GM10266 (cell line): Measurements from ENCODE around the gene ZNF865.

ENCODE experiments used
- DNase-seq: peaks from one replicate; pipeline ENCODE4 v3.0.0; 2012; ENCODE audit errors: extremely low spot score
- TF ChIP-seq, protein P1 (sequence below): IDR thresholded peaks from 2 replicates; pipeline ENCODE4 v1.5.1; 2012; ENCODE audit warnings: mild to moderate bottlenecking, low read depth; ENCODE audit not compliant: control insufficient read depth, insufficient read depth; ENCODE audit errors: missing control alignments

ZNF865 gene

DNA sequence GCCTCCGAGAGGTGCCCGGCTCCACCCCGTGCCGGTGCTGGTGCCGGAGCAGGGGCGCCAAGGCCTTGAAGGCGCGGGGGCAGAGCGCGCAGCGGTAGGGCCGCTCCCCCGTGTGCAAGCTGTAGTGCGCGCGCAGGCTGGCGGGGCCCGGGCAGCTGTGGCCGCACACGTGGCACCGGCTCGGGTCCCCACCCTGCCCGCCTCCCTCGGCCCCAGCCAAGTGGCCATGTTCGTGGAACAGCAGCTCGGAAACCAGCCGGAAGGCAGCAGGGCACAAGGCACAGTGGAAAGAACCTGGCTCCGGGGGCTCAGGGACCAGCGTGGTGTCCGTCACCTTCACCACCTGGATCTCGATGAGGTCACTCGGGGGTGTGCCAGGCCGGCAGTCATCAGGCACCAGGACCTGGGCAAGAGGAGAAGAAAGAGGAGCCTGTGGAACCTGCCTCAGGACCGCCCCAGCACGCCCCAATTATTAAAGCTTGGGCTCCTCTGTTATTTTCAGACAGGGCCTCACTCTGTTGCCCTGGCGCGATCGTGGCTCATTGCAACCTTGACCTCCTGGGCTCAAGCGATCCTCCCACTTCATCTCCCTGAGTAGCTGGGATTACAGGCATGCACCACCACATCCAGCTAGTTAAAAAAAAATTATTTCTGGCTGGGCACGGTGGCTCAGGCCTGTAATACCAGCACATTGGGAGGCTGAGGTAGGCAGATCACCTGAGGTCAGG is 17.0 kb downstream of the ZNF865 start:
- TF ChIP-seq, protein P1, sequence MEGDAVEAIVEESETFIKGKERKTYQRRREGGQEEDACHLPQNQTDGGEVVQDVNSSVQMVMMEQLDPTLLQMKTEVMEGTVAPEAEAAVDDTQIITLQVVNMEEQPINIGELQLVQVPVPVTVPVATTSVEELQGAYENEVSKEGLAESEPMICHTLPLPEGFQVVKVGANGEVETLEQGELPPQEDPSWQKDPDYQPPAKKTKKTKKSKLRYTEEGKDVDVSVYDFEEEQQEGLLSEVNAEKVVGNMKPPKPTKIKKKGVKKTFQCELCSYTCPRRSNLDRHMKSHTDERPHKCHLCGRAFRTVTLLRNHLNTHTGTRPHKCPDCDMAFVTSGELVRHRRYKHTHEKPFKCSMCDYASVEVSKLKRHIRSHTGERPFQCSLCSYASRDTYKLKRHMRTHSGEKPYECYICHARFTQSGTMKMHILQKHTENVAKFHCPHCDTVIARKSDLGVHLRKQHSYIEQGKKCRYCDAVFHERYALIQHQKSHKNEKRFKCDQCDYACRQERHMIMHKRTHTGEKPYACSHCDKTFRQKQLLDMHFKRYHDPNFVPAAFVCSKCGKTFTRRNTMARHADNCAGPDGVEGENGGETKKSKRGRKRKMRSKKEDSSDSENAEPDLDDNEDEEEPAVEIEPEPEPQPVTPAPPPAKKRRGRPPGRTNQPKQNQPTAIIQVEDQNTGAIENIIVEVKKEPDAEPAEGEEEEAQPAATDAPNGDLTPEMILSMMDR = no peak
- peak; percentile 32 for DNase-seq

DNA sequence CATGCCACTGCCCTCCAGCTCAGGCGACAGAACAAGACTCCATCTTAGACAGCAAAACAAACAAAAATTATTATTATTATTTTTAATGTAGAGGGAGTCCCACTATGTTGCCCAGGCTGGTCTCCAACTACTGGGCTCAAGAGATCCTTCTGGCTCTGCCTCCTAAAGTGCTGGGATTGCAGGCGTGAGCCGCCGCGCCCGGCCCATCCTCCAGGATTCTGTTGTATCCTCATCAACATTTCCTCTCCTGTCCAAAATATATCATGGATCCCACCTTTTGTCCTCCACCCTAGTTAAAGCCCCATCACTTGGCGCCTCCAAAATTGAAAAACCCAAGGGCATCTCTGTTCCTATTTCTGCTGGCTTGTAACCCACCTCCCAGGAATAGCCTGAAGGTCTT is 17.7 kb downstream of the ZNF865 start:
- TF ChIP-seq, protein P1 = no peak
- peak; percentile 13 for DNase-seq

DNA sequence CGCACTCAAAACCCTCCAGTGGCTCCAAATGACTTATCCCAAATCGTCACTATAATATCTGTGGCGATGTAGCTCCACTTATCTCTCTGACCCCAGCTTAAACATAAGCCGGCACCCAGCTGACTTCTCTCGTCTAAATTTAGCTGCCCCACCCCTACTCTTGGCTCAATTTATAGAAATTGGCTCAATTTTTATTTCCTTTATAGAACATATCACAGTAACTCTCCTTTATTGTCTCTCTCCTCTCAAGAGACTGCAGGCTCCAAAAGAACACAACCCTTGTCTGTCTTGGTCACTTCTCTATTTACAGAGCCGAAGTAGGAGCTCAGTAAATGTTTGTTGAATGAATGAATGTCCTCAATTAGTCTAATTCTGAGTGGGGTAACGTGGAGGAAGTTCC is 18.1 kb downstream of the ZNF865 start:
- no peak for DNase-seq
- TF ChIP-seq, protein P1 = no peak

DNA sequence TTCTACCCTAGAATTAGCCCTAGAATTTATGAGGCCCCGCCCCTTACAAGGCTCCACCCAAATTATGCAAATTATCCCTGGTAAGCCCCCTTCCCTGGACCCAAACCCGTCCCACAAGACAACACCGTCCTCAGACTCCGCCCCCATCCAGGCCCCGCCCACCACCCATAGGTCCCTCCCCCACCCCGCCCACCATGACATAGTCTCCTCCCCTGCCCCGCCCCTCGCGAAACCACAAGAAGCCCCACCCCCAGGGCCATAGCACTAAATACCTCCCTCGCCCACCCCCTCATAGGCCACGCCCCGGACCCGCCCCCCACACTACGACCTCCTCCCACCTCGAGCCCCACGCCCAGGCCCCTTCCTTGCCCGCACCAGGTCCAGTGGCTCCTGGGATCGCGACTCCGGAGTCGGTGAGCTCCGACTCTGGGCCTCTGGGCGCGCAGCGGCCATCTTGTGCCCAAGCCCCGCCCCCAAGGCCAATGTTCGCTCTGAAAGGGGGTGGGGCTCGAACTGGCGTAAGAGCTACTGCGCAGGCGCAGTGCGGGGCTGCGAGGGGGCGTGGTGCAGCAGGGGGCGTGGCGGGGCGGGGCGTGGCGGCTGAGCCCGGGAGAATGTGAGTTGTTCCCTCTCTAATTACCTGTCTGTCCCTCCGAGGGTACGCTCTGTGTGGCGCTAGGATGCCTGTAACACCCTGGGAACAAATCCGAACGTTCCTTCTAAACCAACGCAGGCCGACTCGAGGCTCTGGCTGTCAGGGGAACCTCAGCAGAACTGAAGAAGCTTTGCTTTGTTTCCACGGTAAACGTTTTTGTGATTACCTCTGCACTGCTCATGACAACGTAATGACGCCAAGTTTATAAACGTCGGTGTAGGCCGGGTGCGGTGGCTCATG is 18.9 kb downstream of the ZNF865 start, which contains the start of gene ZNF784:
Gene ZNF784 (minus strand): TSS at position 458 of the 895 bp plus-strand sequence. CDS start 5 bp downstream, at position 453.
- TF ChIP-seq, protein P1 = no peak
- peak; percentile 96 for DNase-seq

DNA sequence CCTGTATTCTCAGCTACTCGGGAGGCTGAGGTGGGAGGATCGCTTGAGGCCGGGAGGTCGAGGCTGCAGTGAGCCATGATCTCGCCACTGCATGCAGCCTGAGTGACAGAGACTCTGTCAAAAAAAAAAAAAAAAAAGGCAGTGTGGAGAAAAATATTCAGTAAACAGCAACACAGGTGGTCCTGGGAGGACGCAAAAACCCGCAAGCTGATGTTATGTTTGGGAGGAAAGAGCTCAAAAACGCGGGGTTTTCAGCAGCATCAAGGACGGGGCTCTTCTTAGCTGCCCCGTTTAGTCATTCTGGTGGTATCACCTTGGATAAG is 19.5 kb downstream of the ZNF865 start:
- no peak for DNase-seq
- TF ChIP-seq, protein P1 = no peak

DNA sequence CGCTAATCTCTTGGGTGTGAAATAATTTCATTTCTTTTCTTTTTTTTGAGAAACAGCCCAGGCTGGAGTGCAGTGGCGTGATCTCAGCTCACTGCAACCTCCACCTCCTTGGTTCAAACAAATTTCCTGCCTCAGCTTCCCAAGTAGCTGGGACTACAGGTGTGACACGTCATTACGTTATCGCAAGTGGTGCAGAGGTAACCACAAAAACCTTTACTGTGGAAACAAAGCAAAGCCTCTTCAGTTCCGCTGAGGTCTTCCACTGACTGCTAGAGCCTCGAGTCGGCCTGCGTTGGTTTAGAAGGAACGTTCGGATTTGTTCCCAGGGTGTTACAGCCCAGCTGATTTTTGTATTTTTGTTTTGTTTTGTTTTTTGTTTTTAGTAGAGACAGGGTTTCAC is 20.9 kb downstream of the ZNF865 start:
- TF ChIP-seq, protein P1 = no peak
- no peak for DNase-seq

DNA sequence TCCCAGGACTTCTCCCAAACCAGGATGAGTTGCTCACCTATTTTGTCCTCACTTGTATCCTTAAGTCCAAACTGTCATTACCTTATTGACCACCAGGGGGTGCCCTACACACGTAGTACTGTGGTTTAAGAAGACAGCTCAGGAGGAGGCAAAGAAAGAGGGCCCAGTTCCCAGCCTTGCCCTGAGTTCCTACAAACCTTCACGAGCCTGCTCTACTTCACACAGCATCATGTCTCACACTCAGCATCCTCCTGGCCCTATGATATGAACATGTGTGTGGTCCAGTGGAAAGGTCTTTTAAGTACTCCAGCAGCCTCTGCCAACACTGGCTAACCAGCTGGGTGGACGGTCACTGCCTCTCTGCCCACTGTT is 27.0 kb downstream of the ZNF865 start:
- DNase-seq = peak; percentile 68
- TF ChIP-seq, protein P1 = peak; percentile 81
